ENCODE results near the gene PLA2G12A. TPM values are rescaled to one million over a fixed set of nuclear protein-coding genes. Genes with fewer than 3 reads are reported as not detected.

PLA2G12A gene
- total and polyA plus RNA-seq, 9 of the 15 experiments (the other 6 are each of a cell fraction or from before 2014, with no cell fraction given): 24.2 to 226 (median 80.5) TPM

GRCh38 chr4:109702950-109703663 is 26.8 kb downstream of the PLA2G12A start, which contains the start of gene CASP6 (continued):
- TF ChIP-seq ZHX1 (conservative IDR thresholded peaks at IDR 0.05; ENCODE audit: low read length): no peak
- no peak for TF ChIP-seq IFI16 (CRISPR knock-in tag; IDR thresholded peaks at IDR 0.05)
- TF ChIP-seq ZNF589 (CRISPR knock-in tag; IDR thresholded peaks at IDR 0.05; ENCODE audit: low read depth): no peak
- no peak for TF ChIP-seq GMEB1 (CRISPR knock-in tag; IDR thresholded peaks at IDR 0.05)
- TF ChIP-seq UBTF (IDR thresholded peaks at IDR 0.05; ENCODE audit: borderline replicate concordance in 1 of 2, low read depth in 2 of 2, low read length in 2 of 2): peak in 1 of 2 experiments; percentile 56; a peak in 2 of 4 replicates
- TF ChIP-seq ZNF384 (IDR thresholded peaks at IDR 0.05; ENCODE audit: low read depth, low read length): 0 out of 2 replicates have a peak, but pooled peaks have one; percentile 7
- TF ChIP-seq AFF4 (CRISPR knock-in tag; IDR thresholded peaks at IDR 0.05): no peak; the same call in 1 of the 2 replicates
- TF ChIP-seq TBP (optimal IDR thresholded peaks at IDR 0.05; ENCODE audit: low read depth, low read length): no peak
- TF ChIP-seq HNRNPL (IDR thresholded peaks at IDR 0.05; ENCODE audit: low read depth, low read length): peak; percentile 67; the same call in 1 of the 2 replicates
- no peak for TF ChIP-seq ZNF143 (CRISPR knock-in tag; IDR thresholded peaks at IDR 0.05)
- peak; percentile 81 for TF ChIP-seq POLR2A (conservative IDR thresholded peaks at IDR 0.05)
- TF ChIP-seq NONO (IDR thresholded peaks at IDR 0.05; ENCODE audit: low read depth in 2 of 2, low read length in 1 of 2): no peak; a peak in 2 of 4 replicates
- no peak for TF ChIP-seq HDGF (IDR thresholded peaks at IDR 0.05)
- no peak for TF ChIP-seq THAP12 (CRISPR knock-in tag; IDR thresholded peaks at IDR 0.05)

Measured in K562 (cell line).